ENCODE data around the gene DCXR. TPM values are rescaled to one million over a fixed set of nuclear protein-coding genes. Genes with fewer than 3 reads are reported as not detected.

The DCXR gene
- polyA plus RNA-seq, 3 donors, result 88.8 to 93.1 (median 90.3) TPM

DNA sequence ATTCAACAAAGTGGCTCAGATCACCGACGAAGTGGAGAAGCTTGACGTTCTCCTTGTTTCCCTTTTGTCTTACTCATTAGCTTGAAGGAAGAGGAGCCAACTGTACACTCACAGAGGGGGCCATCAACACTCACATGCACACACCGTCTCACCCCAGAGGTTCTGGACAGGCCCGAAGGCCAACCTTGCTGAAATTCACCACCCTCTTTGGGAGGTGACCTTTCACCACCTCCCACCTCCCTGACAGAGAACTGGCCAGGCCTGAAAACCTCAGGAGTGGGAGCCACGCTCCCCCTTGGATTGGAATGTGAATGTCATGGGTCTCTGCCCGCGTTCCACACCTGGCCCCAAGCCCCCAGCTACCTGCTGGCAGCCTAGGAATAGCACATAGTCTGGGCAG, 2.0 kb downstream of the DCXR start:
- intact Hi-C loops (cut with micrococcal nuclease), result loop anchor here (5.0 to 10.0 kb wide), 4 partner anchors 59 to 419 kb away; partner anchors contain the start of genes CYBC1 (in 1 of the 2), FASN (in 1 of the 2), NARF (in 1 of the 2) and SLC25A10 (in 1 of the 2)
- Histone ChIP-seq H3K9ac (ENCODE audit: insufficient read depth, low read length, poor library complexity, severe bottlenecking) (no peak overlapping the region), H3K27me3 (ENCODE audit: control insufficient read depth in 2 of 2, insufficient read depth in 2 of 2, low read length in 2 of 2) (peaks cover 6 to 10% of the 10 kb centered on the region in 2 donors), H3K4me1 (ENCODE audit: control insufficient read depth in 1 of 2, insufficient read depth in 2 of 2, low read length in 2 of 2) (peaks cover 36 to 51% of the 10 kb centered on the region in 2 donors), H3K4me3 (replicated peaks in 1 of 3; ENCODE audit: low read depth in 2 of 3, low read length in 3 of 3) (no peak overlapping the region), H3K36me3 (replicated peaks in 1 of 2; ENCODE audit: control insufficient read depth in 1 of 2, insufficient read depth in 2 of 2, low read length in 2 of 2) (peaks cover 0 to 7% of the 10 kb centered on the region in 2 donors), H3K27ac (ENCODE audit: low read depth in 1 of 2, low read length in 2 of 2) (no peak overlapping the region), H2AFZ (ENCODE audit: insufficient read depth, low read depth, low read length, poor library complexity, severe bottlenecking) (no peak overlapping the region), H3K4me2 (replicated peaks; ENCODE audit: extremely low read depth, low read length, poor library complexity, severe bottlenecking) (no peak overlapping the region), H3K9me3 (replicated peaks in 1 of 2; ENCODE audit: control insufficient read depth in 1 of 2, insufficient read depth in 1 of 2, low read length in 2 of 2) (no peaks in the 10 kb centered on the region), H3K79me2 (ENCODE audit: insufficient read depth, low read length) (peaks cover 3% of the 10 kb centered on the region), H4K20me1 (ENCODE audit: insufficient read depth, low read length) (peaks cover 11% of the 10 kb centered on the region)
- peaks cover 11 to 19% of the 10 kb centered on the region in 2 donors for H3K36me3 Mint-ChIP-seq
- H3K4me3 Mint-ChIP-seq, result peak overlapping the region in 1 of 2 donors; percentile 31
- no peak for DNase-seq
- H3K27ac Mint-ChIP-seq, result no peak overlapping the region
- H3K27me3 Mint-ChIP-seq (ENCODE audit: low read depth in 3 of 3), result peaks cover 10 to 22% (median 13%) of the 10 kb centered on the region in 3 donors
- TF ChIP-seq, protein P1, sequence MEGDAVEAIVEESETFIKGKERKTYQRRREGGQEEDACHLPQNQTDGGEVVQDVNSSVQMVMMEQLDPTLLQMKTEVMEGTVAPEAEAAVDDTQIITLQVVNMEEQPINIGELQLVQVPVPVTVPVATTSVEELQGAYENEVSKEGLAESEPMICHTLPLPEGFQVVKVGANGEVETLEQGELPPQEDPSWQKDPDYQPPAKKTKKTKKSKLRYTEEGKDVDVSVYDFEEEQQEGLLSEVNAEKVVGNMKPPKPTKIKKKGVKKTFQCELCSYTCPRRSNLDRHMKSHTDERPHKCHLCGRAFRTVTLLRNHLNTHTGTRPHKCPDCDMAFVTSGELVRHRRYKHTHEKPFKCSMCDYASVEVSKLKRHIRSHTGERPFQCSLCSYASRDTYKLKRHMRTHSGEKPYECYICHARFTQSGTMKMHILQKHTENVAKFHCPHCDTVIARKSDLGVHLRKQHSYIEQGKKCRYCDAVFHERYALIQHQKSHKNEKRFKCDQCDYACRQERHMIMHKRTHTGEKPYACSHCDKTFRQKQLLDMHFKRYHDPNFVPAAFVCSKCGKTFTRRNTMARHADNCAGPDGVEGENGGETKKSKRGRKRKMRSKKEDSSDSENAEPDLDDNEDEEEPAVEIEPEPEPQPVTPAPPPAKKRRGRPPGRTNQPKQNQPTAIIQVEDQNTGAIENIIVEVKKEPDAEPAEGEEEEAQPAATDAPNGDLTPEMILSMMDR (IDR thresholded peaks at IDR 0.05), result no peak
- WGBS (ENCODE audit: insufficient coverage), result 100% methylated on average over 4 of the region's 8 CpGs
- peaks cover 0 to 5% (median 0%) of the 10 kb centered on the region in 7 donors for H3K9me3 Mint-ChIP-seq
- H3K4me1 Mint-ChIP-seq, result peaks cover 29% of the 10 kb centered on the region

DNA sequence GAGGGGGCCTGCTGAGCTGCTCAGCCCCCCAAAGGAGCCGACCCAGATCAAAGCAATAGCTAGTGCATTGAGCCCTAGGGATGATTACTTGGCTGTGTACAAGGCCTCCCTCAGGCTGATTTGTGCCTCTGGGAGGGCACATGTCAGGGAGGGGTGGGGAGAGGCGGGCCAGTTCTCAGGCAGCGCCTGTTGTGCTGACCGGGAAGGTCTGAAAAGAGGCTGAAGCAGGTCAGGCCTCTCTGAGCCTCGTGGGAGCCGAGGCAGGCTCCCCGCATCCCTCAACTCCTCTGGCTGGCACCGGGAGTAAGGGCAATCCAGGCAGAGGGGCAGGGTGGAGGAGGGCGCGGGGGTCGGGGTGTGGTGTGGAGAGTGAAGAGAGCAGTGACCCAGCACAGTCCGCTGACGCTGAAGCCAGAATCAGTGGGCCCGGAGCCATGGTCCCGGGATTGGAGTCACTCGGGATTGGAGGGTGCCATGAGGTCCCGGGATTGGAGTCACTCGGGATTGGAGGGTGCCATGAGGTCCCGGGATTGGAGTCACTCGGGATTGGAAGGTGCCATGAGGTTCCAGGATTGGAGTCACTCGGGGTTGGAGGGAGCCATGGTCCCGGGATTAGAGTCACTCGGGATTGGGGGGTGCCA, 3.0 kb downstream of the DCXR start:
- Mint-ChIP-seq H3K27me3 (ENCODE audit: low read depth in 3 of 3) (peaks cover 11 to 23% (median 15%) of the 10 kb centered on the region in 3 donors), H3K4me3 (no peak overlapping the region), H3K27ac (no peak overlapping the region), H3K4me1 (peaks cover 33% of the 10 kb centered on the region), H3K36me3 (peaks cover 13 to 22% of the 10 kb centered on the region in 2 donors), H3K9me3 (peaks cover 0 to 5% (median 0%) of the 10 kb centered on the region in 7 donors)
- Histone ChIP-seq H3K4me2 (replicated peaks; ENCODE audit: extremely low read depth, low read length, poor library complexity, severe bottlenecking) (no peak overlapping the region), H3K27me3 (ENCODE audit: control insufficient read depth in 2 of 2, insufficient read depth in 2 of 2, low read length in 2 of 2) (peaks cover 6 to 10% of the 10 kb centered on the region in 2 donors), H3K4me3 (replicated peaks in 1 of 3; ENCODE audit: low read depth in 2 of 3, low read length in 3 of 3) (no peak overlapping the region), H3K27ac (ENCODE audit: low read depth in 1 of 2, low read length in 2 of 2) (no peak overlapping the region), H3K4me1 (ENCODE audit: control insufficient read depth in 1 of 2, insufficient read depth in 2 of 2, low read length in 2 of 2) (peaks cover 44 to 61% of the 10 kb centered on the region in 2 donors), H4K20me1 (ENCODE audit: insufficient read depth, low read length) (peaks cover 16% of the 10 kb centered on the region), H3K79me2 (ENCODE audit: insufficient read depth, low read length) (peaks cover 3% of the 10 kb centered on the region), H3K9ac (ENCODE audit: insufficient read depth, low read length, poor library complexity, severe bottlenecking) (no peak overlapping the region), H3K36me3 (replicated peaks in 1 of 2; ENCODE audit: control insufficient read depth in 1 of 2, insufficient read depth in 2 of 2, low read length in 2 of 2) (peaks cover 0 to 7% of the 10 kb centered on the region in 2 donors), H2AFZ (ENCODE audit: insufficient read depth, low read depth, low read length, poor library complexity, severe bottlenecking) (no peak overlapping the region), H3K9me3 (replicated peaks in 1 of 2; ENCODE audit: control insufficient read depth in 1 of 2, insufficient read depth in 1 of 2, low read length in 2 of 2) (no peaks in the 10 kb centered on the region)
- DNase-seq, result no peak
- WGBS (ENCODE audit: insufficient coverage), result 94% methylated on average over 18 of the region's 23 CpGs
- intact Hi-C loops (cut with micrococcal nuclease), result loop anchor here (5.0 to 10.0 kb wide), 4 partner anchors 60 to 420 kb away; partner anchors contain the start of genes CYBC1 (in 1 of the 2), FASN (in 1 of the 2), NARF (in 1 of the 2) and SLC25A10 (in 1 of the 2)
- TF ChIP-seq, protein P1 (IDR thresholded peaks at IDR 0.05), result no peak
